Caco-2 (cell line): Measurements from ENCODE around the gene STK38L. TPM values are rescaled to one million over a fixed set of nuclear protein-coding genes. Genes with fewer than 3 reads are reported as not detected.

Experiments used
- BruUV-seq: library from RNA; stranded (reverse); fragments of 400-500 nt; replicated peaks from 2 replicates; lab custom pipeline; 2021; lab: Mats Ljungman, UMichigan
- CTCF ChIA-PET: fragments of 300-600 bp; sonication (Branson Sonifier 250); formaldehyde crosslinking; loops from one replicate; lab custom pipeline; 2022; ENCODE audit warnings: antibody characterized with exemption; lab: Charles Lee
- POLR2A ChIA-PET: fragments of 300-600 bp; sonication (Branson Sonifier 250); formaldehyde crosslinking; loops from one replicate; lab custom pipeline; 2022; ENCODE audit warnings: antibody characterized with exemption; lab: Charles Lee
- DNase-seq, 2 experiments: peaks; one replicate each; pipeline versions ENCODE4 v3.0.0 to v3.0.0-alpha.2; 2020 to 2022
- H3K27me3 ChIP-seq: replicated peaks from 2 replicates; pipeline ENCODE4 v1.6.0; 2011; ENCODE audit warnings: low read length; ENCODE audit not compliant: control insufficient read depth, insufficient read depth
- H3K36me3 ChIP-seq: 2 replicates; pipeline ENCODE4 v1.5.1; 2011; ENCODE audit warnings: low read length; ENCODE audit not compliant: control insufficient read depth, insufficient read depth
- H3K4me1 ChIP-seq: fragments of 250-450 bp; sonication (Bioruptor Pico); 2 replicates; pipeline ENCODE4 v1.5.1; 2020; ENCODE audit warnings: mild to moderate bottlenecking
- H3K4me3 ChIP-seq: 2 replicates; pipeline ENCODE4 v1.5.1; 2011; ENCODE audit warnings: low read depth, mild to moderate bottlenecking, control low read depth, low read length
- H3K9me3 ChIP-seq: fragments of 250-450 bp; sonication (Bioruptor Pico); 2 replicates; pipeline ENCODE4 v1.5.1; 2020; ENCODE audit warnings: mild to moderate bottlenecking, moderate library complexity
- H3K27ac Mint-ChIP-seq: one replicate; pipeline ENCODE4 v1.8.0; 2022; ENCODE audit warnings: mixed read lengths; ENCODE audit not compliant: unreplicated experiment
- H3K27me3 Mint-ChIP-seq: one replicate; pipeline ENCODE4 v1.8.0; 2022; ENCODE audit warnings: mixed read lengths; ENCODE audit not compliant: insufficient read depth, unreplicated experiment
- H3K36me3 Mint-ChIP-seq: one replicate; pipeline ENCODE4 v1.8.0; 2022; ENCODE audit warnings: mild to moderate bottlenecking, mixed read lengths; ENCODE audit not compliant: insufficient read depth, unreplicated experiment
- H3K4me1 Mint-ChIP-seq: one replicate; pipeline ENCODE4 v1.8.0; 2022; ENCODE audit warnings: low read depth, mixed read lengths; ENCODE audit not compliant: unreplicated experiment
- H3K4me3 Mint-ChIP-seq: one replicate; pipeline ENCODE4 v1.8.0; 2022; ENCODE audit warnings: mild to moderate bottlenecking, moderate library complexity, mixed read lengths; ENCODE audit not compliant: unreplicated experiment
- H3K9me3 Mint-ChIP-seq: one replicate; pipeline ENCODE4 v1.8.0; 2022; ENCODE audit warnings: mixed read lengths; ENCODE audit not compliant: unreplicated experiment
- CTCF ChIP-seq, 2 experiments: fragments of 200-600 bp in 1 of 2; IDR thresholded peaks; 1 replicate in 1 of 2; 2 replicates in 1 of 2; pipeline versions ENCODE4 v1.5.1 to v1.8.0; 2011 to 2022; ENCODE audit warnings: antibody characterized with exemption in 1 of 2, control low read depth in 1 of 2, inconsistent platforms in 1 of 2, low read depth in 1 of 2, low read length in 1 of 2, mild to moderate bottlenecking in 1 of 2, moderate library complexity in 1 of 2; ENCODE audit not compliant: insufficient read depth in 1 of 2, severe bottlenecking in 1 of 2, unreplicated experiment in 1 of 2
- intact Hi-C: fragments of 100-400 bp; cut with micrococcal nuclease; formaldehyde crosslinking; loops from one replicate; pipeline ENCODE4 v1.10.0; 2022; ENCODE audit not compliant: unreplicated experiment
- total RNA-seq: library from RNA; stranded (reverse); gene quantifications from 2 replicates; pipeline ENCODE4 v1.2.3, GENCODE V29; 2022

Gene STK38L
- total RNA-seq, 1 experiment from 2014 or later: 59.4 TPM

- intact Hi-C loops: no loop called here
- no peaks in the 10 kb centered on the region for H3K9me3 Mint-ChIP-seq
- POLR2A ChIA-PET: no interaction called here
- CTCF ChIA-PET: no interaction called here
- Histone ChIP-seq H3K9me3 (no peaks in the 10 kb centered on the region), H3K4me1 (peaks cover 7% of the 10 kb centered on the region; the same call in 1 of the 2 replicates), H3K27me3 (no peaks in the 10 kb centered on the region), H3K36me3 (no peaks in the 10 kb centered on the region), H3K4me3 (no peak overlapping the region)
- no peaks in the 10 kb centered on the region for H3K36me3 Mint-ChIP-seq
- DNase-seq: no peak
- no TSS peak for BruUV-seq
- TF ChIP-seq CTCF (IDR thresholded peaks at IDR 0.05; ENCODE audit: insufficient read depth in 1 of 2, low read depth in 1 of 2, low read length in 1 of 2, severe bottlenecking in 1 of 2, unreplicated experiment in 1 of 2): no peak
- peaks cover 34% of the 10 kb centered on the region for H3K4me1 Mint-ChIP-seq
- H3K4me3 Mint-ChIP-seq: no peak overlapping the region
- no peaks in the 10 kb centered on the region for H3K27me3 Mint-ChIP-seq
- H3K27ac Mint-ChIP-seq: no peak overlapping the region
Measured at GRCh38 chr12:27340971-27341370, 96.9 kb downstream of the STK38L start.

GRCh38 chr12:27342536-27342935, 98.5 kb downstream of the STK38L start:
- no peaks in the 10 kb centered on the region for H3K36me3 Mint-ChIP-seq
- no peaks in the 10 kb centered on the region for H3K9me3 Mint-ChIP-seq
- CTCF ChIA-PET: no interaction called here
- POLR2A ChIA-PET: no interaction called here
- no peak for TF ChIP-seq CTCF (IDR thresholded peaks at IDR 0.05; ENCODE audit: insufficient read depth in 1 of 2, low read depth in 1 of 2, low read length in 1 of 2, severe bottlenecking in 1 of 2, unreplicated experiment in 1 of 2)
- H3K4me1 Mint-ChIP-seq: peaks cover 29% of the 10 kb centered on the region
- H3K4me1 ChIP-seq: 0 out of 2 replicates have a peak, but pooled peaks cover 1% of the 10 kb centered on the region
- H3K36me3 ChIP-seq: no peaks in the 10 kb centered on the region
- H3K27ac Mint-ChIP-seq: no peak overlapping the region
- no peak overlapping the region for H3K4me3 ChIP-seq
- H3K9me3 ChIP-seq: no peaks in the 10 kb centered on the region
- intact Hi-C loops: no loop called here
- H3K27me3 Mint-ChIP-seq: no peaks in the 10 kb centered on the region
- DNase-seq: no peak
- H3K27me3 ChIP-seq: no peaks in the 10 kb centered on the region
- BruUV-seq: no TSS peak
- H3K4me3 Mint-ChIP-seq: no peak overlapping the region

GRCh38 chr12:27343255-27344000, 99.3 kb downstream of the STK38L start:
- CTCF ChIA-PET: no interaction called here
- H3K4me3 ChIP-seq: no peak overlapping the region
- no peaks in the 10 kb centered on the region for H3K4me1 ChIP-seq
- no TSS peak for BruUV-seq
- no peak for TF ChIP-seq CTCF (IDR thresholded peaks at IDR 0.05; ENCODE audit: insufficient read depth in 1 of 2, low read depth in 1 of 2, low read length in 1 of 2, severe bottlenecking in 1 of 2, unreplicated experiment in 1 of 2)
- DNase-seq: no peak
- Mint-ChIP-seq H3K36me3 (no peaks in the 10 kb centered on the region), H3K4me1 (peaks cover 20% of the 10 kb centered on the region), H3K27me3 (no peaks in the 10 kb centered on the region), H3K4me3 (no peak overlapping the region), H3K27ac (no peak overlapping the region), H3K9me3 (no peaks in the 10 kb centered on the region)
- no peaks in the 10 kb centered on the region for H3K36me3 ChIP-seq
- intact Hi-C loops: no loop called here
- no peaks in the 10 kb centered on the region for H3K27me3 ChIP-seq
- POLR2A ChIA-PET: no interaction called here
- H3K9me3 ChIP-seq: no peaks in the 10 kb centered on the region
